GM12872 (cell line): Measurements from ENCODE around the gene IRF3.

Experiments
- TF ChIP-seq, protein P1 (sequence below): IDR thresholded peaks from 3 replicates; pipeline ENCODE4 v1.5.1; 2011; ENCODE audit warnings: low read depth, mild to moderate bottlenecking, low read length, moderate library complexity; ENCODE audit not compliant: insufficient read depth

The IRF3 gene

GRCh38 chr19:49646586-49646985 is 19.1 kb downstream of the IRF3 start:
- TF ChIP-seq, protein P1, sequence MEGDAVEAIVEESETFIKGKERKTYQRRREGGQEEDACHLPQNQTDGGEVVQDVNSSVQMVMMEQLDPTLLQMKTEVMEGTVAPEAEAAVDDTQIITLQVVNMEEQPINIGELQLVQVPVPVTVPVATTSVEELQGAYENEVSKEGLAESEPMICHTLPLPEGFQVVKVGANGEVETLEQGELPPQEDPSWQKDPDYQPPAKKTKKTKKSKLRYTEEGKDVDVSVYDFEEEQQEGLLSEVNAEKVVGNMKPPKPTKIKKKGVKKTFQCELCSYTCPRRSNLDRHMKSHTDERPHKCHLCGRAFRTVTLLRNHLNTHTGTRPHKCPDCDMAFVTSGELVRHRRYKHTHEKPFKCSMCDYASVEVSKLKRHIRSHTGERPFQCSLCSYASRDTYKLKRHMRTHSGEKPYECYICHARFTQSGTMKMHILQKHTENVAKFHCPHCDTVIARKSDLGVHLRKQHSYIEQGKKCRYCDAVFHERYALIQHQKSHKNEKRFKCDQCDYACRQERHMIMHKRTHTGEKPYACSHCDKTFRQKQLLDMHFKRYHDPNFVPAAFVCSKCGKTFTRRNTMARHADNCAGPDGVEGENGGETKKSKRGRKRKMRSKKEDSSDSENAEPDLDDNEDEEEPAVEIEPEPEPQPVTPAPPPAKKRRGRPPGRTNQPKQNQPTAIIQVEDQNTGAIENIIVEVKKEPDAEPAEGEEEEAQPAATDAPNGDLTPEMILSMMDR = no peak

DNA sequence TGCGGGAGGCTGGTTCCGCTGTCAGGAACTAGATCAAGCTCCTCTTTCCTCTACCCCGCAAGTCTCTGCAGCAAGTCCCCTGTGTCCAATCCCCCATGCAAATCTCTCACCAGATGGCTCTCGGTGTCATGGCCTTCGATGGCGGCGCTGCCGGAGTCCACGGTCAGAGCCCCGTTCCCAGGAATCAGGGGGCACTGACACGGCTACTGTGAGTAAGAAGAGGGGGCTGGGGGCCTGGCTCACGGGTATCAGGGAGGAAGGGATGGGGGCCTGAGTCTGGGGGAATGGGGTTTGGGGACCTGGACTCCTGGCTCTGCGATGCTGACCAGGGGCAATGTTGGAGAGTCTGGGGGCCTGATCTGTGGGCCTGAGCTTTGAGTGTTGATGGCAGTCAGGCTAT is 19.7 kb downstream of the IRF3 start:
- TF ChIP-seq, protein P1 = no peak

- TF ChIP-seq, protein P1 = no peak
Observed at GRCh38 chr19:49645592-49645991, 20.1 kb downstream of the IRF3 start.

DNA sequence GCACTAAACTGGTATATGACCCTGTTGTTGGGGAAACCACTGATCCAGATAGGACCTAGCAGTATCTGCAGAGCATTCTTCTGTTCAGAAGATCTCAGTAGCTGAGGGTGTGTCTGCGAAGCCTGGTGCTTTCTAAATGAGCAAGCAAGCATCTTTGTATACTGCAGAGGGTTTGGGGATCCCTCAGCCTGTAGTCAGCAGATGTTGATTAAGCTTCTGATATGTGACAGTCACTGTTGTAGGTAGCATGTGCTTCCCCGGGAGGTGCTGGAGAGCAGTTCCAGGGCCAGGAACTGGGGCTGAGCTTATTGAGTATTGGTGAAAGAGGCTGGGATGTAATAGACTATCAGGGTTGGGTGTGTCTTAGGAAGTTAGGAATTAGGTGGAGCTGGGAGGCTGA is 22.2 kb downstream of the IRF3 start:
- TF ChIP-seq, protein P1 = no peak

DNA sequence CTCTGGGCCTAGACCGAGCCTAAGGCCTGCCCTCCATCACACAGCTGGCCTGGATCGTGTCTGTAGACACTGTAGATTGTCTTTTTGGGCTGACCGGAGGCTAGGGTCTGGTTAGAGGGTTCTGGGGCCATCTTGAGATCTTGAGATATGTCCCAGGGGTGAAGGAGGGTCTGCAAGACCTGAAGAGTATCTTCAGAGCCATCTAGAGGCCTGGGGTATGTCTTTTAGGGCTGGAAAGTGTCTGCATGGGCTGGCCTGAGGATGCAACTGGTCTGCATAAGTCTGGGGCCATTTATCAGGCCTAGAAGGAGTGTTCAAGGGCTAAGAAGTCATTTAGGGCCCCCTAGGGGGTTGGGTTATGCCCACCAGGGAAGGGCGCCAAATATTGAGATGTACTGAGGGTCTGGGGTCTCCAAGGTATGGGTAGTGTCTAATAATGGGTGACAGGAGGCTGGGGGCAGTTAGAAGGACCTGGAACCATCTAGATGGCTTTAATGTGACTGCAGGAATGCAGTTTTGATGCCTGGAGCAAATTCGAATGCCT is 23.1 kb downstream of the IRF3 start:
- TF ChIP-seq, protein P1 = no peak

GRCh38 chr19:49641688-49642491 is 23.8 kb downstream of the IRF3 start, which contains the start of gene SCAF1:
SCAF1 (plus strand) TSS chr19:49642209; CDS start chr19:49645027, 2,818 bp downstream.
- TF ChIP-seq, protein P1 = no peak

- TF ChIP-seq, protein P1 = no peak
Observed at GRCh38 chr19:49640113-49640898, 25.4 kb downstream of the IRF3 start, which contains the start of gene RRAS. RRAS (minus strand) TSS chr19:49640143; CDS start chr19:49640098, 45 bp downstream.
